ENCODE measurements around the gene ZRSR2. TPM values are rescaled to one million over a fixed set of nuclear protein-coding genes. Genes with fewer than 3 reads are reported as not detected.

The ZRSR2 gene
- total and polyA plus RNA-seq, 2 of the 13 experiments (the other 11 are each of a cell fraction or from before 2014, with no cell fraction given): 3.6 to 4.9 TPM

DNA sequence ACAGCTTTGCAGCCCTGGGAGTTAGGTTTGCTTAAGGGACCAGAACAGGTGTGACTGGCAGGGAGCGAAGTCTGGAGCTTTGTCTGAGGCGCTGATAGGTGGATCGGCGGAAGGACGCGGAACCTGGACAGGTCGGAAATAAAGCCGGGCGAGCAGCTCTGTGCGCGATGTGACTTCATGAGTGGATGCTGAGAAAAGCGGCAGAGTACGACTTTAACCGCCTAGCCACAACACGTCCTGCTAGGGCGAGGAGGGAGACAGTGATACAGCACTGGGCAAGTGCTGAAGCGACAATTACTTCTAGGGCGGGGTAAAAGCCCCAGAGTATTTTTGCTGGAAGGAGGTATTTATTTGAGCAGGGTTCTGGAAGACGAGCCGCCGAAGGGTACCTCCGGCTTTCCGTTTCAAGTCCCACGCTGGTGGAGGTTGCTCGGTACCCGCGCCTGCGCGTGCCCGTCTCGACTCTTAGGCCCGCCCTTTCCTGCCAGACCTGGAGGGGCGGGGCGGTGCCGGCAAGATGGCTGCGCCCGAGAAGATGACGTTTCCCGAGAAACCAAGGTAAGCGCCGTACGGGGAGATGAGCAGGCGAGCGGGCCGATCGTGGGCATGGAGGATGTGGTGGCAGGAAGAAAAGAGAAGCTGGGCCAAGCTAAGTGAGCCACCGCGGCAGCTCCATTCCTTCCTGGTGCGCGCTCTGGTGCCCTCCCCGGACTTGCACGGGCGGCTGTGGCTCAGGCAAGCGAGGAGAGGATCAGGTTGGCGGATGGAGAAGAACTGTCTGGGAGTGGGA is at the start of gene ZRSR2 (continued):
- TF ChIP-seq RFX1 (IDR thresholded peaks at IDR 0.05): no peak
- no peak for TF ChIP-seq TBX2 (CRISPR knock-in tag; IDR thresholded peaks at IDR 0.05; ENCODE audit: borderline replicate concordance)
- no peak for TF ChIP-seq NFRKB (IDR thresholded peaks at IDR 0.05)
- no peak for TF ChIP-seq DPF2 (CRISPR knock-in tag; IDR thresholded peaks at IDR 0.05; ENCODE audit: borderline replicate concordance, low read depth)
- TF ChIP-seq ZNF414 (CRISPR knock-in tag; IDR thresholded peaks at IDR 0.05): 0 out of 2 replicates have a peak, but pooled peaks have one; percentile 48
- TF ChIP-seq, protein P1, sequence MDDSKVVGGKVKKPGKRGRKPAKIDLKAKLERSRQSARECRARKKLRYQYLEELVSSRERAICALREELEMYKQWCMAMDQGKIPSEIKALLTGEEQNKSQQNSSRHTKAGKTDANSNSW (CRISPR knock-in tag; IDR thresholded peaks at IDR 0.05; ENCODE audit: borderline replicate concordance): no peak
- TF ChIP-seq PAXIP1 (CRISPR knock-in tag; conservative IDR thresholded peaks at IDR 0.05): no peak
- TF ChIP-seq ZNF703 (CRISPR knock-in tag; IDR thresholded peaks at IDR 0.05; ENCODE audit: borderline replicate concordance): no peak
- no peak for TF ChIP-seq ZFP41 (CRISPR knock-in tag; IDR thresholded peaks at IDR 0.05; ENCODE audit: borderline replicate concordance)
- TF ChIP-seq ZNF678 (CRISPR knock-in tag; IDR thresholded peaks at IDR 0.05): no peak
- peak; percentile 46; the same call in 1 of the 2 replicates for TF ChIP-seq HOXA3 (CRISPR knock-in tag; IDR thresholded peaks at IDR 0.05)
- peak; percentile 48; the same call in 1 of the 2 replicates for TF ChIP-seq SALL1 (CRISPR knock-in tag; IDR thresholded peaks at IDR 0.05)
- TF ChIP-seq, protein P2, sequence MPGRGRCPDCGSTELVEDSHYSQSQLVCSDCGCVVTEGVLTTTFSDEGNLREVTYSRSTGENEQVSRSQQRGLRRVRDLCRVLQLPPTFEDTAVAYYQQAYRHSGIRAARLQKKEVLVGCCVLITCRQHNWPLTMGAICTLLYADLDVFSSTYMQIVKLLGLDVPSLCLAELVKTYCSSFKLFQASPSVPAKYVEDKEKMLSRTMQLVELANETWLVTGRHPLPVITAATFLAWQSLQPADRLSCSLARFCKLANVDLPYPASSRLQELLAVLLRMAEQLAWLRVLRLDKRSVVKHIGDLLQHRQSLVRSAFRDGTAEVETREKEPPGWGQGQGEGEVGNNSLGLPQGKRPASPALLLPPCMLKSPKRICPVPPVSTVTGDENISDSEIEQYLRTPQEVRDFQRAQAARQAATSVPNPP (CRISPR knock-in tag; IDR thresholded peaks at IDR 0.05): no peak
- 0 out of 2 replicates have a peak, but pooled peaks have one; percentile 48 for TF ChIP-seq KDM2A (CRISPR knock-in tag; IDR thresholded peaks at IDR 0.05; ENCODE audit: borderline replicate concordance, low read depth)
- TF ChIP-seq, protein P3, sequence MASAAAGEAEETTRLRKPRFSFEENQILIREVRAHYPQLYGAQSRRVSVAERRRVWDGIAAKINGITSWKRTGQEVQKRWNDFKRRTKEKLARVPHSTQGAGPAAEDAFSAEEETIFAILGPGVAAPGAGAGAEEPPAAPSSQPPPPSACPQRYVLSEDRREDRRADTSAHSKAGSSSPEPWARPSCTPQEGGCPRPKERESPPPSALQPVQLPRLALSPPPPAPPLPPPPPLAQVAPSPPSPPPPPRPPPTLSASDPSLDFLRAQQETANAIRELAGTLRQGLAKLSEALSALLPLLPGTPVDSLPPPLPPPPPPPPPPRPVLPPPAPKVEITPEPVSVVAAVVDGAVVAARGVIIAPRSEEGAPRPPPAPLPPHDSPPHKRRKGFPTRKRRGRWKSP (CRISPR knock-in tag; IDR thresholded peaks at IDR 0.05): no peak
- TF ChIP-seq ZMAT3 (CRISPR knock-in tag; conservative IDR thresholded peaks at IDR 0.05): no peak
- 0 out of 2 replicates have a peak, but pooled peaks have one; percentile 47 for TF ChIP-seq FOXC1 (CRISPR knock-in tag; IDR thresholded peaks at IDR 0.05; ENCODE audit: borderline replicate concordance)
- TF ChIP-seq, protein P4, sequence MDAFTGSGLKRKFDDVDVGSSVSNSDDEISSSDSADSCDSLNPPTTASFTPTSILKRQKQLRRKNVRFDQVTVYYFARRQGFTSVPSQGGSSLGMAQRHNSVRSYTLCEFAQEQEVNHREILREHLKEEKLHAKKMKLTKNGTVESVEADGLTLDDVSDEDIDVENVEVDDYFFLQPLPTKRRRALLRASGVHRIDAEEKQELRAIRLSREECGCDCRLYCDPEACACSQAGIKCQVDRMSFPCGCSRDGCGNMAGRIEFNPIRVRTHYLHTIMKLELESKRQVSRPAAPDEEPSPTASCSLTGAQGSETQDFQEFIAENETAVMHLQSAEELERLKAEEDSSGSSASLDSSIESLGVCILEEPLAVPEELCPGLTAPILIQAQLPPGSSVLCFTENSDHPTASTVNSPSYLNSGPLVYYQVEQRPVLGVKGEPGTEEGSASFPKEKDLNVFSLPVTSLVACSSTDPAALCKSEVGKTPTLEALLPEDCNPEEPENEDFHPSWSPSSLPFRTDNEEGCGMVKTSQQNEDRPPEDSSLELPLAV (CRISPR knock-in tag; conservative IDR thresholded peaks at IDR 0.05; ENCODE audit: low read depth): no peak
- no peak for TF ChIP-seq NONO (IDR thresholded peaks at IDR 0.05)
- TF ChIP-seq NONO (CRISPR knock-in tag; conservative IDR thresholded peaks at IDR 0.05): no peak

Measured in HepG2 (cell line).